HepG2 (cell line): ENCODE measurements around the gene RNU11. TPM values are rescaled to one million over a fixed set of nuclear protein-coding genes. Genes with fewer than 3 reads are reported as not detected.
A peak's percentile ranks its signal among the peaks of the same experiment; 100 is the strongest.

Experiments used
- ELF1 ChIP-seq: sonication (generic); formaldehyde crosslinking; IDR thresholded peaks from 2 replicates; pipeline ENCODE4 v1.4.0; 2020; ENCODE audit warnings: missing genetic modification reagents
- IRF9 ChIP-seq: sonication (generic); formaldehyde crosslinking; IDR thresholded peaks from 2 replicates; pipeline ENCODE4 v1.8.0; 2022; ENCODE audit warnings: missing genetic modification reagents, mild to moderate bottlenecking, borderline replicate concordance
- PRDM10 ChIP-seq: sonication (generic); formaldehyde crosslinking; IDR thresholded peaks from 2 replicates; pipeline ENCODE4 v1.4.0; 2020; ENCODE audit warnings: low read depth, missing genetic modification reagents
- SUZ12 ChIP-seq: fragments of 150-350 bp; IDR thresholded peaks from 2 replicates; pipeline ENCODE4 v1.6.1; 2014; ENCODE audit warnings: low read depth, low read length
- ZBTB25 ChIP-seq: IDR thresholded peaks from 2 replicates; pipeline ENCODE4 v1.6.1; 2018; ENCODE audit warnings: missing genetic modification reagents
- ZFYVE20 ChIP-seq: sonication (generic); formaldehyde crosslinking; IDR thresholded peaks from 2 replicates; pipeline ENCODE4 v1.8.0; 2023; ENCODE audit warnings: low read depth, mild to moderate bottlenecking, moderate library complexity, missing genetic modification reagents, borderline replicate concordance
- ZMYM3 ChIP-seq: sonication (generic); formaldehyde crosslinking; IDR thresholded peaks from 2 replicates; pipeline ENCODE4 v1.5.1; 2020; ENCODE audit warnings: mild to moderate bottlenecking, missing genetic modification reagents
- ZNF343 ChIP-seq: sonication (generic); formaldehyde crosslinking; IDR thresholded peaks from 2 replicates; pipeline ENCODE4 v1.4.0; 2020; ENCODE audit warnings: mild to moderate bottlenecking, missing genetic modification reagents
- ZNF362 ChIP-seq: sonication (generic); formaldehyde crosslinking; IDR thresholded peaks from 2 replicates; pipeline ENCODE4 v1.4.0; 2020; ENCODE audit warnings: missing genetic modification reagents, mild to moderate bottlenecking, borderline replicate concordance
- ZSCAN12 ChIP-seq: sonication (generic); formaldehyde crosslinking; IDR thresholded peaks from 2 replicates; pipeline ENCODE4 v1.9.0; 2021; ENCODE audit warnings: mild to moderate bottlenecking, missing genetic modification reagents
- polyA plus RNA-seq, 8 experiments: library from polyadenylated mRNA; depleted of rRNA in 3 of 8; stranded (reverse) in 7 of 8; unstranded in 1 of 8; fragments of >200 nt; fragmentation: Illumina TruSeq in 4 of 8; extraction: Trizol in 4 of 8; gene quantifications; 2 replicates each; pipeline versions ENCODE4 v1.2.1 to v1.2.3, GENCODE V29; 2011 to 2016; ENCODE audit warnings: low read depth in 4 of 8, missing spikeins in 1 of 8, mixed read lengths in 1 of 8; ENCODE audit not compliant: insufficient read depth in 1 of 8
- total RNA-seq, 5 experiments: library from RNA; depleted of rRNA; stranded (reverse); fragments of >200 nt; fragmentation: Illumina TruSeq; extraction: Trizol; gene quantifications; 2 replicates each; pipeline ENCODE4 v1.2.3, GENCODE V29; 2016; ENCODE audit warnings: low read depth in 1 of 5
- TF ChIP-seq, protein P1 (sequence below), 2 experiments: sonication (generic) in 1 of 2; formaldehyde crosslinking in 1 of 2; IDR thresholded peaks; 2 replicates each; pipeline versions ENCODE4 v1.5.1 to v1.6.1; 2011 to 2020; ENCODE audit warnings: borderline replicate concordance in 1 of 2, low read depth in 1 of 2, low read length in 1 of 2, mild to moderate bottlenecking in 1 of 2, missing genetic modification reagents in 1 of 2, moderate library complexity in 1 of 2
- TF ChIP-seq, protein P2 (sequence below): sonication (generic); formaldehyde crosslinking; IDR thresholded peaks from 2 replicates; pipeline ENCODE4 v1.4.0; 2020; ENCODE audit warnings: missing genetic modification reagents
- TF ChIP-seq, protein P3 (sequence below): IDR thresholded peaks from 2 replicates; pipeline ENCODE4 v1.6.1; 2018; ENCODE audit warnings: missing genetic modification reagents, mild to moderate bottlenecking, missing compliant biosample characterization

RNU11 gene
- total and polyA plus RNA-seq, 2 of the 13 experiments (the other 11 are each of a cell fraction or from before 2014, with no cell fraction given), result not detected

DNA sequence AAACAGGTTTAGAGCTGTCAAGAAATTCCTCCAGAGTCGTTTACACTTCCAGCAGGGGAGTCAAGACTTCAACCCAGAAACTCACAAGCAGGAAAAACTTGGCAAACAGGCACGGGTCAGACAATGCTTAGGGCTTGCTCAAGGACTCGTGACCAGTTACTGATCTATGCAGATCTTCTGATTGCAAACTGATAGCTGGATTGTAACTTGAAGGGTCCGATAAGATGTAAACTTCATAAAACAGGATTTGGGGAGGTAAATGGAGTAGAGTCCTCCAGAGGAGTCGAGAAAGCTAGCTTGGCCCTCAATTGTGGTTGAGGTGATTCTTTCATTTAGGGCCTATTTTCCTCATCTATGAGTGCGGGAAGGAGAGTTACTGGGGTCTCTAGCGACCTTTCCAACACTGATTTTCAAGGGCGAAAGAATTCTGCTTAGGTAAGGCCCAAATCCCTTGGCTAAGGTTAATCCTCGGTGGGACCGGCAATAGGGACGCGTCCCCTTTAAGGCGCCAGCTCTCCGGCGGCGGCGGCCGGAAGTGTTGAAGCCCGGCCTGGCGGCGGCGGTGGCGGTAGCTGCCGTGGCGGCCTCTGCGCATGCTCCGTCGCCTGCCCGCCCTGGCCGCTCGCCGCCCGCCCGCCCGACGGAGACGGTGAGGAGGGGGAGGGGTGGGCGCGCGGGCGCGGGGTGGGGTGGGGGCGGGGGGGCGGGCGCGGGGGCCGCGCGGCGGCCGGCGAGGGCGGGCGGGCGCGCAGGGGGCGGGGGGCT is 20.0 kb downstream of the RNU11 start, which contains the start of gene GMEB1 (continued):
- no peak for TF ChIP-seq PRDM10 (CRISPR knock-in tag)
- TF ChIP-seq ZNF362 (CRISPR knock-in tag), result no peak
- no peak for TF ChIP-seq ZFYVE20
- TF ChIP-seq ZNF343 (CRISPR knock-in tag), result no peak
- peak; percentile 83; the same call in 1 of the 2 replicates for TF ChIP-seq ZBTB25 (CRISPR knock-in tag)
- peak; percentile 59; the same call in 1 of the 2 replicates for TF ChIP-seq ZMYM3 (CRISPR knock-in tag)
- TF ChIP-seq, protein P1, sequence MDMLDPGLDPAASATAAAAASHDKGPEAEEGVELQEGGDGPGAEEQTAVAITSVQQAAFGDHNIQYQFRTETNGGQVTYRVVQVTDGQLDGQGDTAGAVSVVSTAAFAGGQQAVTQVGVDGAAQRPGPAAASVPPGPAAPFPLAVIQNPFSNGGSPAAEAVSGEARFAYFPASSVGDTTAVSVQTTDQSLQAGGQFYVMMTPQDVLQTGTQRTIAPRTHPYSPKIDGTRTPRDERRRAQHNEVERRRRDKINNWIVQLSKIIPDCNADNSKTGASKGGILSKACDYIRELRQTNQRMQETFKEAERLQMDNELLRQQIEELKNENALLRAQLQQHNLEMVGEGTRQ (IDR thresholded peaks at IDR 0.05; ENCODE audit: low read depth, low read length), result no peak
- TF ChIP-seq, protein P1 (CRISPR knock-in tag; IDR thresholded peaks at IDR 0.05; ENCODE audit: borderline replicate concordance), result no peak
- TF ChIP-seq ELF1, result peak; percentile 76
- no peak for TF ChIP-seq ZSCAN12 (CRISPR knock-in tag)
- TF ChIP-seq, protein P2, sequence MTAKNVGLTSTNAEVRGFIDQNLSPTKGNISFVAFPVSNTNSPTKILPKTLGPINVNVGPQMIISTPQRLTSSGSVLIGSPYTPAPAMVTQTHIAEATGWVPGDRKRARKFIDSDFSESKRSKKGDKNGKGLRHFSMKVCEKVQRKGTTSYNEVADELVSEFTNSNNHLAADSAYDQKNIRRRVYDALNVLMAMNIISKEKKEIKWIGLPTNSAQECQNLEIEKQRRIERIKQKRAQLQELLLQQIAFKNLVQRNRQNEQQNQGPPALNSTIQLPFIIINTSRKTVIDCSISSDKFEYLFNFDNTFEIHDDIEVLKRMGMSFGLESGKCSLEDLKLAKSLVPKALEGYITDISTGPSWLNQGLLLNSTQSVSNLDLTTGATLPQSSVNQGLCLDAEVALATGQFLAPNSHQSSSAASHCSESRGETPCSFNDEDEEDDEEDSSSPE, result peak; percentile 41; the same call in 1 of the 2 replicates
- TF ChIP-seq SUZ12, result no peak
- TF ChIP-seq, protein P3, sequence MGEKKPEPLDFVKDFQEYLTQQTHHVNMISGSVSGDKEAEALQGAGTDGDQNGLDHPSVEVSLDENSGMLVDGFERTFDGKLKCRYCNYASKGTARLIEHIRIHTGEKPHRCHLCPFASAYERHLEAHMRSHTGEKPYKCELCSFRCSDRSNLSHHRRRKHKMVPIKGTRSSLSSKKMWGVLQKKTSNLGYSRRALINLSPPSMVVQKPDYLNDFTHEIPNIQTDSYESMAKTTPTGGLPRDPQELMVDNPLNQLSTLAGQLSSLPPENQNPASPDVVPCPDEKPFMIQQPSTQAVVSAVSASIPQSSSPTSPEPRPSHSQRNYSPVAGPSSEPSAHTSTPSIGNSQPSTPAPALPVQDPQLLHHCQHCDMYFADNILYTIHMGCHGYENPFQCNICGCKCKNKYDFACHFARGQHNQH (CRISPR knock-in tag), result 0 out of 2 replicates have a peak, but pooled peaks have one; percentile 30
- TF ChIP-seq IRF9 (CRISPR knock-in tag), result no peak
